Fibroblast of the conjunctiva (primary cell): ENCODE results near the gene PITX2.

Experiments used
- DNase-seq: peaks from one replicate; pipeline ENCODE4 v3.0.0-alpha.2; 2010; ENCODE audit warnings: low read depth

PITX2 gene

DNA sequence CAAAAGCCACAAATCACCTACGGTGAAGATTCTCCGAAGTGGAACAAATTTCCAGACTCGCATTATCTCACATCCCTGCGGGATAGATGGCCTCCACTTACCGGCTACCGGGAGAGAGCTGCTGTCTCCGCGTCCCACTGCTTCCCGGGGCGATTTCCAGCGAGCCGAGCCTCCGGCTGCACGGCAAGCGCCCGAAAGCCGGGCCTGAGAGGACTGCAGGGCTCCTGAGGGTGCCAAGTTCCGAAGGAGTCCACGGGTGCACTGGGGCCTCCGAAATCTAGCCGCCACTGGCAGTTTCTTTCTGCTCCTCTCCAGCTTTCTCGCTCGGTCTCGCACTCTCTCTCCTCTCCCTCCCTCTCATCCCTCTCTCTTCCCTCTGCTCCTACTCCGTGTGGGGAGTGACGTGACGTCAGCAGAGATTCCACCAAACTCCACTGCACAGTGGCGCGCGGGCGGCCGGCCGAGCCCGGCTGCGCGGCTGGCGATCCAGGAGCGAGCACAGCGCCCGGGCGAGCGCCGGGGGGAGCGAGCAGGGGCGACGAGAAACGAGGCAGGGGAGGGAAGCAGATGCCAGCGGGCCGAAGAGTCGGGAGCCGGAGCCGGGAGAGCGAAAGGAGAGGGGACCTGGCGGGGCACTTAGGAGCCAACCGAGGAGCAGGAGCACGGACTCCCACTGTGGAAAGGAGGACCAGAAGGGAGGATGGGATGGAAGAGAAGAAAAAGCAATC lies 14.0 kb upstream of the PITX2 start:
- DNase-seq: peak; percentile 80

- no peak for DNase-seq
These were observed 13.3 kb upstream of the PITX2 start for GRCh38 chr4:110636171-110636679.

DNA sequence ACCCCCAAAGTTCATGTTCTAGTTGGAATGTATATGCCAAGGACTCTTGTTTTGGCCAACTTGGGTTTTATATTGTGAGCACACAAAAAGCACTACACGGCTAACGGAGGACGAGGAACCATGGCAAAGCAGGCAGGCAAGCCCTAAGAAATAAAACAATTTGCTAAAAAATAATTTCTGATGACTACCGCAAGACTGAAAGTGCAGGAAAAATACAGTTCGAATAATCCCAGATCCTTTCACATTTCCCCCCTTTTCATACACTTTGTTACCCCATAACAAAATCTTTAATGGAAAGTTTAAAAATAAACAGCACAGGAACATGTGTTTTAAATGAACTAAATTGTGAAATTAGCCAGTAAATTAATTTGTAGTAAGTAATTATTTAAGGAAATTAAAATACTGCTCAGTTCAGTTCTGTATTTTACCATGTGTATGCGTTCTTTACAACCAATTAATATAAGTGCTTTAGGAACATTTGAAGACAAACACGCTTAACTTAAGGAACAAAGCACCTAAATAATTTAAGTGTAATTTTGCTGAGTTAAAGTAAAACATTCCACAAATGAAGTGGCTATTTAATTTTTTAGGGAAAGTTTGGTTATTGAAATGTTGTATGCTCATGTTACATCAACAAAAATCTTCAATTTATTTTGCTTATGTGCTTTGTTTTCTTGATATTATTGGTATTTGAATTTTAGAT lies 12.4 kb upstream of the PITX2 start:
- no peak for DNase-seq

DNA sequence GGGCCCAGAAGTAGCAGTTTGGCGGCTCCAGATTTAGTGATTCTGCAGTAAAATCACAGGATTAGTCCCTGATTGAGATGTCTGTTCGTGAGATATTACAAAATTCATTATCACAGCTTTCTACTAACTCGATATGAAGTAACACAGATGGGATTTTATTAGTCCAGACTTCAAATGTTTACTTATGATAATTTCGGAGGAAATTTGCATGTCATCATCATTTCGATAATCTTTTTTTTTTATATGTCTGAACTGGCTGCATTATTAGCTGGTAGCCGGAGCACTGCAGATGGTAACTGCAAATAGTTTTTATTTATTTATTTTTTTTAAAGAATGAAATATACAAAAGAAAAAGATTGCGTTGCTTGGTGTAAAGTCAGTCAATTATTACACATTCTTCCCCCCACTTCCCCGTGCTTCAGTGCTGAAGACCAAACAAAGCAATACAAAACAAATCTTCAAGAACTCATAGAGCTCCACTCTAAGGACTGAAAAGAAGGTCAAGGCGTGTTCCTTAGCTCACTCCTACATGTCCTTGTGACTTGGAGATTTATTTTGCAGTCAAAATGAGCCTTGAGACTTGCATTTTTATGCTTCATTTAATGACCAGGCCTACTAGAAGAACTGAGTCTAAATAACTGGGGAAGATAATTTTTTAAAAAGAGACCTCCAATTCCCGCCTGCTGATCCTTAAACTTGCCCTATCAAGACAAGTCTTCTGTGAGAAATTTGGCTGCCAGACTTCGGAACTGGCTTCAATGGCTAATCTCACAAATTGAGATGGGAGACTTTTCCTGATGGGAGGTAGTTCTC lies 11.7 kb upstream of the PITX2 start:
- no peak for DNase-seq

DNA sequence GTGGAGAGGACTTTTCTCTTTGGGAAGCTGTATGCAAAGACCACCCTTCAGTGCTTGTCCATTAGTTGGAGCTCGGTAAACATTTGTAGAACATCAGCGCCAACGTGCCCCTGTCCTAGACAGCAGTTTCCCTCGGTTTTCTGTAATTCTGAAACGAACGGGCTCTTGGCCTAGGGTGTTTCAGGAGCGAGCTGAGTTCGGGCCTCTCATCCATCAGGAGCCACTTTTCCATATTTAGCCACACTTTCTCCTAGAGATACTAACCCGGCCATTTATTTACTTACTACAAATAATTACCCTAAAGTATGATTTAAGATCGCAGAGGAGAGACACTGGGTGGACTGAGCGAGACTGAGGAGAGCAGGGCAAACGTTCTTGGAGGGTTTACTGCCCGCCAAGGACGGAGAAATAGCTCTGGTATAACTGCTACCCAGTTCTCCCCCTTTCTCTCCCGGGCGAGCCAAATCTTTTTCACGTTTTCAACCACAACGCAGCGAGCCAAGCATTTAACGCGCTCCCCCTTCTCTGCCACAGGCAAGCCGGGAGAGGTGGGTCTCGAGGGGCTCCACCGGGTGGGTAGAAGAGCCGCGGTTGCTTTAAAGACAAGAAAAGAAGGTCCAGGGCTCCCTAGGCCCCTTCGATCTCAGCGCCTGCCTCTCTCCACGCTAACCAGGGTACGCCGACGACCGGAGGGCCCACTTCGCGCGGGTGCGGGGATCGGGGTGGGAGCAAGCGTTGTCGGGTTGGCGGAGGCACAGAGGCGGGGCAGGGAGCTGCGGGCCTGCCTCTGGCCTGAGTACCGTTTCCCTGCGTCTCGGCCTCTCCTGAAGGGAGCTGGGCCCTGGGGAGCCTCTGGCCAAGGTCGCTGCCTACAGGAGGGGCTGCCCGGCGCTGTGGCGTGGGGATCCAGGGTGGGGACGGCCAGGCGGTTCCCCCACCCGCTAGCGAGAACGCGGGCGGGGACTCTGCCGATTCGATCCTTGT lies 10.8 kb upstream of the PITX2 start:
- no peak for DNase-seq

DNA sequence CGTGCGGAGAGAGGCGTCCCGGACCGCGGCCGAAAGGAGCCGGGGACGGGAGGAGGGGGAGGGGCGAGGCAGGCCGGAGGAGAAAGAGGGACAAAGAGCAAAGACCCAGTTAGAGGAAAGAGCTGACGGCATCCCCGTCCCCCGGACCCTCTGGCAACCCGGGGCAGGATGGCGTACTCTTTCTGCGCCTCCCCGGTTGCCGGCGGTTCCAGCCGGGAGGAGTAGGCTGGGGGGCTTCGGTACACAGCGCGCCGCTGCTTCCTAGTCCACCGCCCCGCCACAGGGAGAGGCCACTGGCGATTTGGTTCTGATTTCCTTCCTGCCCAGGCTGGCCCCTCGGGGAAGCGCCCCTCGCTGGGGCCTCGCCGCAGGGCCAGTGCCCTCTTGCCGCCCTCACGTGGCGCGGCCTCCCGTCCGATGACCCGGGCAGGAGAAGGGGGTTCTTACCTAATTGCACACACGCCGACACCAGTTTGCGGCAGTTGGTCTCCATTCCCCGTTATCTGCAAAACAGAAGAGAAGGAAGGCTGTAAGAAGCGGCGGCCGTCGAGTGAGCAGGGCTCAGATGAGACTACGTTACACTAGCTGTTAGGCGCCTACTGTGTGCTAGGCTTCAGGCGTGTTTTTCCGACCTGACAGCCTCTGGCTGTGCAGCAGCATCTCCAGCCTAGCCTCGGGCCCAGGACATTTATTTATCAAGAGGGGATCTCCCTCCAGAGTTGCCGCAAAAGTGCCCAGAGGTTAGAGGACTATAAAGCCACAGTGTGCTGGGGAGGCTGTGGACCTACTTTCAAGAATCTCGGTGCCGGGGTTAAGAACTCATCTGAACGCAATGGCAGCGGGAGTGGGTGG lies 9.9 kb upstream of the PITX2 start:
- DNase-seq: no peak

GRCh38 chr4:110631584-110632505 lies 9.0 kb upstream of the PITX2 start:
- peak; percentile 94 for DNase-seq

- no peak for DNase-seq
These were observed 8.0 kb upstream of the PITX2 start for GRCh38 chr4:110630688-110631402.

DNA sequence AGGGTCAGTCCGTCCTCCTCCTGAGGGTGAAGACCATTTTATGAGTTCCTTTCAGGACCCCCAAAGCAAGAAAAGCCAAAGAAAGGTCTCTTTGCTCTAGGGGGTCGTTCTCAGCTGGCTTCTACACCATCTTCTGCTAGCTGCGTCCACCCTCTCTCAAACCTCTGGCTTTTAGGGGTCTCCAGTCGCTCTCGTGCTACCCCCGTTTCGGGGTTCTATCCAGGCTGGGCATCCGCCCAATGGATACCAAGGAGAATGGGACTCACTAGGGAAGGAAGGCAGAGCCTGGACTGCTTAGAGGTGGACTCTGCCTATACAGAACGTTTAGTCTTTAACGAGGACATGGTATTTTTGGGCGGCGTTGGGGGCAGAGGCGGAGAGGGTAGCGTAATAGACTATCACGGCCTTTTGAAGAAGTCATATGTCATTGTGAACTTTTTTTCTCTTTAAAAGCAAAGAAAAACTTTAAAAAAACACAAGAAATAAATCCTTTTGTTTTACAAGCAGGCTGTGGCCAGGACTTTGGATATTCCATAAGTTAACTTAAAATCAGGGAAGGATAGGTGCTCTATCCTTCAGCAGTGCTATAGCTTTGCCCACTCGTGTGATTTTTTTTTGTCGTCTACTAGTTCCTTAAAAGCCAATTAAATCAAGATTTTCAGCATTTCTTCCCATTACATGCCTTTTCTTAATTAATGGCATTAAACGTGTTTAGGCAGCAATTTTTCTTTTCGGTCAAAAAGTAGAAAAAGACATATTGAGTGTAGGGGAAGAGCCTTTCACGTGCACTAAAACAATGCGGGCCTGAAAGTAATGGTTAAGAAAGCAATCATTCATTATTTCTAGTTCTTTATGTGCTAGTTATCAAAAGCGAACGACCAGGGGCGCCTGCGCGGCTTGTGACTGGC lies 7.2 kb upstream of the PITX2 start:
- DNase-seq: no peak

GRCh38 chr4:110629214-110629754 lies 6.4 kb upstream of the PITX2 start:
- no peak for DNase-seq

DNA sequence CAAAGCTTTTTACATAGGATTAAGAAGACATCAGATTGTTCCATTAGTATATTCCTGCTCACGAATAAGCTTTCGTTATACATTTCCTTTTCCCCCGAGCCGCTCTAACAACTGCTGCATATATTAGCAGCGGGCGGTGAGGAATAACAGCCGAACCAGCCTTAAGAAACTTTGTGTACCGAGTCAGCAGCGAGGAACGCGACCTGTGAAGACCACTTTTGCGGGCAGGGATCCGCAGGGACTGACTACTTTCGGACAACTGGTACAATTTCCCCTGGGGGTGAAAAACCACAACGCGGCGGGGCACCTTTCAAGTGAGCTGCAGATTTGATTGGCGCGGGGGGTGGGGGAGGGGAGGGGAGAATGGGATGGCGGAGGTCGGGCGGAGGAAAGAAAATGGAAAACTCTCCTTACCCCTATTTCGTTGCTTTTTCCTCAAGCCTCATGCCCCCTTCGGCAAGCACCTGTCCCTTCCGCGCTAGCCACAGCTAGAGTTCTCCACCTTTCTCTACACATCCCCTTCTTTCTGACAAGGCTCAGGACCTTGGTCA lies 5.9 kb upstream of the PITX2 start:
- DNase-seq: no peak

GRCh38 chr4:110627977-110628662 lies 5.2 kb upstream of the PITX2 start:
- DNase-seq: no peak

DNA sequence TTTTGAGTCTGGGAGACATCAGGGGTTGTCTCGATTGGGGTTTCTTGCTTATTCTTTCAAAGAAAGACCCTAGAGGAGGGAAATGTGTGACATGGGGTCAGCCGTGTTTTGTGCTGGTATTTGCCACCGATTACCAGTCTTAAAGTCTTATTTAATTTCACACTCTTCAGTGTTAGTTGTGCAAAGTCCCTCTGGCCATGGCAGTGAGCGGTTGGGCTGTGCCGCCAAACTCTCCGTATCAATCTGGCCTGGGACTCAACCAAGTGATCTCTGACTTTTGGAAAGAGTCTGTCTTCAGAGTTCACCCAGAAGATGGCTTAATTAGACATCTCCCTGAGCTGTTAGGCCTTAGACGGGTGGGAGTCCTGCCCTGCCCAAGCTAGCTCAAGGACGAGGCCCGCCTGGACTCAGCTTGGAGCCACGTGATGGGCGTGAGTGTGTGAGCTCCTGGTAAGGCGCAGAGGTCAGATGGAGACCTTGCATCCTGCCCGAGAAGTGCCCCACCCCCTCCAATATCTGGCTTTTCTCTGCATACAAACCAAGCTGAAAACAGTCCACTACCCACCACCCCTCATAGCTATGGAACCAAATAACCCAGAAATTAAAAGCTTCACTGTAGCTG lies 3.8 kb upstream of the PITX2 start:
- DNase-seq: no peak

- no peak for DNase-seq
These were observed 2.8 kb upstream of the PITX2 start for GRCh38 chr4:110625576-110626257.

DNA sequence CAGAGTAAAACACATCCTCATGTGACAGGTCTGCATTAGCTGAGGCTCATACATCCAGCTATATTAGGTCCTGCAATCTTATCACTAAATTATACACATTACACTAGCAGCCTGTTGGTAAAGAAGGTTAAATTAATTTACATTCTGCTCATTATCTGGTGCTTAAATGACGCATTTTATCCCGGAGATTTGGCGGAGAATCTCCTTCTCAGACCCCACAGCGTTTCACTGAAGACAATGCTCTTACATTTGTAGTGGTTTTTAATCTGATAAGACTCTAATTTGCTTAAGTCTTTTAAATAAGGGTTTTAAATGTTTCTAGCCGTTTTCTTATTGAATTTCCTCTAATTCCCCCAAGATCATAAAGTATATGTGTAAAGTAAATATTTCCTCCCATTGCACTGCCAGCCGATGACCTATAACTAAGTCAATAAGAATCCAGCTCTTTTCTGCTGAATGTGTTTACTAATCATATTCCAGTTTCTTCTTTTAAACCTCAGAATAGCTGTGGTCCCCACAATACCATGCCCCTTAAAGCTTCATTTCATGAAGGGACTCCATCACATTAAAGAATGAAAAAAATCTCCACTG lies 2.1 kb upstream of the PITX2 start:
- DNase-seq: no peak
